ACC112 (cell line): ENCODE measurements around the gene SALL1.
A peak's percentile ranks its signal among the peaks of the same experiment; 100 is the strongest.

Experiments
- H2AFZ ChIP-seq: fragments of 200-600 bp; sonication (generic); one replicate; pipeline ENCODE4 v1.6.0; 2017; ENCODE audit warnings: antibody characterized with exemption, low read length; ENCODE audit not compliant: unreplicated experiment
- H3K27ac ChIP-seq: fragments of 200-600 bp; sonication (generic); 2 replicates; pipeline ENCODE4 v1.5.1; 2014; ENCODE audit warnings: low read depth, mild to moderate bottlenecking, antibody characterized with exemption, low read length, moderate library complexity
- H3K27me3 ChIP-seq: fragments of 200-600 bp; sonication (generic); 2 replicates; pipeline ENCODE4 v1.6.1; 2014; ENCODE audit warnings: mild to moderate bottlenecking, antibody characterized with exemption, low read length, moderate library complexity, mixed read lengths; ENCODE audit not compliant: insufficient read depth
- H3K36me3 ChIP-seq: fragments of 200-600 bp; sonication (generic); 2 replicates; pipeline ENCODE4 v1.6.1; 2016; ENCODE audit warnings: mild to moderate bottlenecking, antibody characterized with exemption, low read length, moderate library complexity, mixed read lengths; ENCODE audit not compliant: insufficient read depth
- H3K4me1 ChIP-seq: fragments of 200-600 bp; sonication (generic); one replicate; pipeline ENCODE4 v1.6.1; 2016; ENCODE audit warnings: low read length, mixed read lengths; ENCODE audit not compliant: insufficient read depth, unreplicated experiment, control insufficient read depth
- H3K4me3 ChIP-seq: fragments of 200-600 bp; sonication (generic); 2 replicates; pipeline ENCODE4 v1.5.1; 2014; ENCODE audit warnings: mild to moderate bottlenecking, low read depth, low read length
- H3K79me2 ChIP-seq: fragments of 200-600 bp; sonication (generic); one replicate; pipeline ENCODE4 v1.6.0; 2016; ENCODE audit warnings: low read length; ENCODE audit not compliant: control insufficient read depth, unreplicated experiment, insufficient read depth

SALL1 gene

GRCh38 chr16:51150165-51150887 lies 744 bp downstream of the SALL1 start:
- Histone ChIP-seq H3K4me1 (no peaks in the 10 kb centered on the region), H3K79me2 (no peaks in the 10 kb centered on the region), H3K4me3 (peak overlapping the region; percentile 83), H2AFZ (peak overlapping the region; percentile 72), H3K27ac (no peak overlapping the region), H3K27me3 (peaks cover 46% of the 10 kb centered on the region; the same call in 1 of the 2 replicates), H3K36me3 (no peaks in the 10 kb centered on the region)

- Histone ChIP-seq H3K36me3 (no peaks in the 10 kb centered on the region), H3K27ac (no peak overlapping the region), H3K79me2 (no peaks in the 10 kb centered on the region), H3K4me3 (peak overlapping the region; percentile 83), H3K4me1 (no peaks in the 10 kb centered on the region), H3K27me3 (peaks cover 40% of the 10 kb centered on the region; the same call in 1 of the 2 replicates), H2AFZ (no peak overlapping the region)
Measured at GRCh38 chr16:51149721-51150164, 1.3 kb downstream of the SALL1 start.

GRCh38 chr16:51149251-51149661 lies 1.8 kb downstream of the SALL1 start:
- Histone ChIP-seq H3K27ac (no peak overlapping the region), H3K79me2 (no peaks in the 10 kb centered on the region), H3K36me3 (no peaks in the 10 kb centered on the region), H3K4me3 (peak overlapping the region; percentile 83; the same call in 1 of the 2 replicates), H2AFZ (no peak overlapping the region), H3K27me3 (peaks cover 36% of the 10 kb centered on the region; the same call in 1 of the 2 replicates), H3K4me1 (no peaks in the 10 kb centered on the region)

GRCh38 chr16:51148678-51149228 lies 2.3 kb downstream of the SALL1 start:
- H3K4me3 ChIP-seq = no peak overlapping the region; the same call in 1 of the 2 replicates

DNA sequence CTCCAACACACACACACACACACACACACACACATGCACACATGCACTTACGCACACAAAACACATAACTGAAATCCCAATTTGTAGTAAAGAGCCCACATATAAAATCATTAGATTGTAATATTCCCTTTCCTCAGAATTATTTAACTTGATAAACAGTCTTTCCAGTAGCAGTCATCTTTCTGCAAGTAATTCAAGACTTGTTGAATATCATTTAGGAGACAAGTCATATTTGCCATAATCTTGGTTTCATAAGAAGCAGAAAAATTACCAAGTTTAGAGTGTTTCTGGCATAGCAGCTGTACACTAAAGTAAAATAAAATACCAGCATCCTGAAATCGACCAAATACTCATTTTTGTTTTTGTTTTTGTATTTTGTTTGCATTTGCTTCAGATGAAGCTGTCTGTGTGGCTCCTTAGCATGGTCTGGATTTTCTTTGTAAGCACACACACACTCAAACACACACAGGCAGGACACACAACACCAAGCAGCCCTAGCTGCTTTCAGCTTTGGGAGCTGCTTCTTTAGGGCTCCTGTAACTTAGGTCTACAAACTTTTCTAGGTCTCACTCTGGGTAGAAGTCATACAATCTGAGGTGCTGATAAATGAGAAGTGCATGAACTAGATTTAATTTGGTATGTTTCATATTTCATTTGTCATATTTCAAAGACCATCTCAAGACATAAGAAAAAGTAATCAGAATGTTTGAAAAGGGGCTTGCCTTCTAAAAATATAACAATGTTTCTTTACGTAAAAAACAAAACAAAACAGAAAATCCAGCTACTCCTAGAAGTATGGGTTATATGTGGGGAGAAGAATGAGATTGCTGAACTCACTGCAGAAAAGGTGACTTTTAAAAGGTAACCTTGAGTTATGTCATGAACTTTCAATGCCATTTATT lies 3.0 kb downstream of the SALL1 start:
- H3K4me1 ChIP-seq = no peaks in the 10 kb centered on the region
- H2AFZ ChIP-seq = no peak overlapping the region
- H3K79me2 ChIP-seq = no peaks in the 10 kb centered on the region
- H3K27me3 ChIP-seq = peaks cover 23% of the 10 kb centered on the region; the same call in 1 of the 2 replicates
- no peak overlapping the region for H3K4me3 ChIP-seq
- no peaks in the 10 kb centered on the region for H3K36me3 ChIP-seq
- H3K27ac ChIP-seq = no peak overlapping the region

More at GRCh38 chr16:51148678-51149228, 2.3 kb downstream of the SALL1 start:
- no peaks in the 10 kb centered on the region for H3K36me3 ChIP-seq
- H3K27me3 ChIP-seq = peaks cover 30% of the 10 kb centered on the region; the same call in 1 of the 2 replicates
- no peak overlapping the region for H3K27ac ChIP-seq
- no peaks in the 10 kb centered on the region for H3K79me2 ChIP-seq
- H2AFZ ChIP-seq = no peak overlapping the region
- no peaks in the 10 kb centered on the region for H3K4me1 ChIP-seq

DNA sequence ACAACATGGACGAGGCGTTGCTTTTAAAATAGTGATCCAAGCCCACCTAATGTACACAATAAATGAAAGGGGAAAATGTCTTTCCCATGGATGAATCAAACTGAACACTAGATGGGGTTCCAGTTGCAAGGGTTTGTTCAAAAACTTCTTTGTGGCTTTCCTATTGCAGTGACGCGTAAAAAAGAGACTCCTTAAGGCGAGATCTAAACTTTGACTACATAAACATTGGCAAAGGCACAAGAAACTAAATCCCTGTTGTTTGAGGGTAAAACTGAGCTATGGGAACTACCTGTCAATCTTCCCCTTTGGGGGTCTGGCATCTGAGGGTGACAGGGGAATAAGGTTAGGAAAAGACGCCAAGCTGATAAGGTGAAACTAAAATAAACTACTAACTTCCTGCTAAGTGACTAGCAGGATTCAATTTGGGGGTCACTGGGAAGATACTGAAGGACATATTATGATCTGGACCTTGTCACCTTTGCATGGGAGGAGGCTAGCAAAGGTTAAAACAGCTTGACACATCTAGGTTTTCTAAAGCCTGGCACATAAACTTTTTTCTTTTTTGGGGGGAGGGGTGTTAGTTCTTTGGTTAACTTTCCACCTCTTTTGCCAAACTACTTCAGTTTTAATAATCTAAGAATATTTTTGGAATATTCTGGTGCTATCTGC lies 4.7 kb downstream of the SALL1 start:
- H3K27me3 ChIP-seq = peaks cover 10% of the 10 kb centered on the region; the same call in 1 of the 2 replicates
- no peaks in the 10 kb centered on the region for H3K4me1 ChIP-seq
- no peak overlapping the region for H2AFZ ChIP-seq
- no peak overlapping the region for H3K27ac ChIP-seq
- H3K36me3 ChIP-seq = no peaks in the 10 kb centered on the region
- no peak overlapping the region for H3K4me3 ChIP-seq
- H3K79me2 ChIP-seq = no peaks in the 10 kb centered on the region

- Histone ChIP-seq H2AFZ (no peak overlapping the region), H3K79me2 (no peaks in the 10 kb centered on the region), H3K4me3 (no peak overlapping the region), H3K4me1 (no peaks in the 10 kb centered on the region), H3K36me3 (no peaks in the 10 kb centered on the region), H3K27me3 (no peaks in the 10 kb centered on the region; the same call in 1 of the 2 replicates), H3K27ac (no peak overlapping the region)
Measured at GRCh38 chr16:51144203-51144602, 6.9 kb downstream of the SALL1 start.

DNA sequence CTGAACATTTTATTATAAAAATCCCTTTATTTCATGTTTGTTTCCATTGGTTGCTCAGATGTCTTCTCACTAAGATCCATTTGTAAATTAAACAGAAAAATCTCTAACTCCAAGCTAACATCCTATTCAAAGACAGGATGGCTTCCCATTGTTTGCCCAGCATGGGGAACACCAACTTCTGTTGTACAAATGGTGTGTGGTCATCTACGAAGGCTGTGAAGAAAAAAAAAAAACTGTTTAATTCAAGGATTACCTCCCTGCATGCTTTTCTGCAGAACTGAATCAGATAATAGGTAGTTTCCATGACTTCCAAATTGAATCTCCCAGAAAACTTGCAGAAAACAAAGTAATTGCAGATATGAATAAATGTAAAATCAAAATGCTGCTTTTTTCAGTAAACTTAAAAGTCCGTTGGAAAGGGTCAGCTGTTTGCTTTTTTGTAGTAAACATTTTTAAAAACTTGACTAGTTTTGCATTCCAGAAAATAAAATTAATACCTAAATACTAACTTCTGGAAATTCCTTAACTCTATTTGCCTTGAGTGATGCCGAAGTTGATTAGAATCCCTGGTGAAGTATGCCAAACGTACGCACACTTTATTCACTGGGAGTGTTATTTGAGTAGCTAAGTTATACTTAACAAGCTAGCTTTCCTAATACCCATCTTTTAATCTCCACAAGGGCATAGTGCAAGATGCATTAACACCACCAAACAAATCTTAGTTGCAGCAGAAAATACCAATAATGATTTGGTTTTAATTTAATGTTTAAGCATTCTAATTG lies 7.7 kb downstream of the SALL1 start:
- no peak overlapping the region for H3K27ac ChIP-seq
- H3K79me2 ChIP-seq = no peaks in the 10 kb centered on the region
- H3K36me3 ChIP-seq = no peaks in the 10 kb centered on the region
- no peaks in the 10 kb centered on the region for H3K4me1 ChIP-seq
- no peaks in the 10 kb centered on the region for H3K27me3 ChIP-seq
- no peak overlapping the region for H3K4me3 ChIP-seq
- no peak overlapping the region for H2AFZ ChIP-seq

- Histone ChIP-seq H3K27me3 (no peaks in the 10 kb centered on the region), H3K36me3 (no peaks in the 10 kb centered on the region), H3K79me2 (no peaks in the 10 kb centered on the region)
Measured at GRCh38 chr16:51141541-51141940, 9.5 kb downstream of the SALL1 start.

More at GRCh38 chr16:51141541-51141940, 9.5 kb downstream of the SALL1 start:
- no peak overlapping the region for H3K4me3 ChIP-seq
- no peak overlapping the region for H2AFZ ChIP-seq
- H3K4me1 ChIP-seq = no peaks in the 10 kb centered on the region
- H3K27ac ChIP-seq = no peak overlapping the region
